Heart right ventricle (tissue), 16 donors: ENCODE results near the gene UBQLN2. TPM values are rescaled to one million over a fixed set of nuclear protein-coding genes. Genes with fewer than 3 reads are reported as not detected.

Experiments
- ATAC-seq, 8 donors: fragments of 200-7000 bp; cut with Tn5 transposase; one replicate each; pipeline ENCODE4 v1.9.1; 2020; ENCODE audit warnings: mild to moderate bottlenecking in 8 of 8, moderate library complexity in 8 of 8, moderate number of reproducible peaks in 1 of 8
- DNase-seq, 2 donors: peaks; one replicate each; pipeline ENCODE4 v3.0.0-alpha.2; 2020
- H3K27ac ChIP-seq, 10 donors: fragments of 200-600 bp; sonication (generic) in 2 of 10; one replicate each; pipeline versions ENCODE4 v1.5.0 to v1.8.0; 2020 to 2022; ENCODE audit warnings: mild to moderate bottlenecking in 3 of 10
- H3K27me3 ChIP-seq, 7 donors: fragments of 200-600 bp; one replicate each; pipeline ENCODE4 v1.8.0; 2021 to 2022; ENCODE audit warnings: mild to moderate bottlenecking in 2 of 7
- H3K36me3 ChIP-seq, 9 donors: fragments of 200-600 bp; sonication (generic) in 1 of 9; one replicate each; pipeline versions ENCODE4 v1.5.0 to v1.8.0; 2020 to 2022; ENCODE audit warnings: mild to moderate bottlenecking in 2 of 9
- H3K4me1 ChIP-seq, 9 donors: fragments of 200-600 bp; sonication (generic) in 1 of 9; one replicate each; pipeline versions ENCODE4 v1.5.0 to v1.8.0; 2020 to 2022; ENCODE audit warnings: mild to moderate bottlenecking in 4 of 9
- H3K4me3 ChIP-seq, 10 donors: fragments of 200-600 bp; sonication (generic) in 2 of 10; one replicate each; pipeline versions ENCODE4 v1.5.0 to v1.8.0; 2020 to 2022; ENCODE audit warnings: mild to moderate bottlenecking in 7 of 10, moderate library complexity in 2 of 10
- H3K9me3 ChIP-seq, 11 donors: fragments of 200-600 bp in 10 of 11; sonication (generic) in 2 of 11; one replicate each; pipeline versions ENCODE4 v1.5.0 to v1.8.0; 2013 to 2022; ENCODE audit warnings: mild to moderate bottlenecking in 2 of 11, control low read depth in 1 of 11, moderate library complexity in 1 of 11
- WGBS, 2 donors: extraction: QIAGEN DNeasy Blood & Tissue Kit; methylation state at CpG; one replicate each; pipeline ENCODE4 v1.1.7; 2013; ENCODE audit warnings: inconsistent platforms in 1 of 2; 5-methylcytosine and 5-hydroxymethylcytosine counted together
- intact Hi-C, 10 donors: fragments of 100-400 bp; cut with DNase I; formaldehyde crosslinking; loops; one replicate each; pipeline versions ENCODE4 v1.11.1 to v1.14.2; 2022
- polyA plus RNA-seq, 2 donors: library from polyadenylated mRNA; stranded (reverse); fragments of 200-250 nt; gene quantifications; one replicate each; pipeline ENCODE4 v1.2.3, GENCODE V29; 2013
- total RNA-seq, 10 donors: library from RNA; stranded (reverse); fragmentation: NEBNext Ultra II Directional in 3 of 10; extraction: Animal tissue kit (Norgen Biotek cat#: 25700) in 3 of 10; gene quantifications; one replicate each; pipeline versions ENCODE4 v1.2.1 to v1.2.4, GENCODE V29; 2021 to 2023
- TF ChIP-seq, protein P1 (sequence below), 9 donors: fragments of 200-600 bp; sonication (generic) in 2 of 9; IDR thresholded peaks; one replicate each; pipeline versions ENCODE4 v1.5.0 to v1.8.0; 2021 to 2022; ENCODE audit warnings: antibody characterized with exemption in 9 of 9, mild to moderate bottlenecking in 5 of 9, moderate library complexity in 1 of 9
- donor health status: Arrhythmogenic right ventricular cardiomyopathy.
- donor health status: ischemic (EF 13 %, LVEDD 7.1; RV severe dilation, severe dysfunction).
- donor health status: healthy with polysubstance abuse.
- donor health status: DM: no; HTN: yes; CAD: no.
- donor health status: DM: no; HTN: no; CAD: no.
- donor health status: ischemic (EF 25% LVEDD 6.9; RV normal size, moderate dysfunction).
- donor health status: ischemic (EF 25% LVEDD 5.7; RV mildly dilated, moderate dysfunction).
- donor health status: healthy.
- donor health status: DM: yes; HTN: yes; CAD: no.
- donor health status: Ischemic cardiomyopathy.
- donor health status: ischemic (EF 35%, LVEDD 5.7; RV mildly dilated, moderate dysfunction).
- donor health status: nonischemic (EF 11% LVEDD 7.7; RV severe dilation, severe dysfunction).
- donor health status: DM: yes; HTN: yes; CAD: no.
- donor health status: PGD.
- donor health status: ischemic (EF 29% LVEDD 5.4; RV normal size, mild dysfunction).
- donor health status: nonischemic (EF 23%, LVEDD 6.1; RV moderate dilation, normal function).

The UBQLN2 gene
- total and polyA plus RNA-seq, 12 donors = 7.2 to 43.8 (median 35.4) TPM

DNA sequence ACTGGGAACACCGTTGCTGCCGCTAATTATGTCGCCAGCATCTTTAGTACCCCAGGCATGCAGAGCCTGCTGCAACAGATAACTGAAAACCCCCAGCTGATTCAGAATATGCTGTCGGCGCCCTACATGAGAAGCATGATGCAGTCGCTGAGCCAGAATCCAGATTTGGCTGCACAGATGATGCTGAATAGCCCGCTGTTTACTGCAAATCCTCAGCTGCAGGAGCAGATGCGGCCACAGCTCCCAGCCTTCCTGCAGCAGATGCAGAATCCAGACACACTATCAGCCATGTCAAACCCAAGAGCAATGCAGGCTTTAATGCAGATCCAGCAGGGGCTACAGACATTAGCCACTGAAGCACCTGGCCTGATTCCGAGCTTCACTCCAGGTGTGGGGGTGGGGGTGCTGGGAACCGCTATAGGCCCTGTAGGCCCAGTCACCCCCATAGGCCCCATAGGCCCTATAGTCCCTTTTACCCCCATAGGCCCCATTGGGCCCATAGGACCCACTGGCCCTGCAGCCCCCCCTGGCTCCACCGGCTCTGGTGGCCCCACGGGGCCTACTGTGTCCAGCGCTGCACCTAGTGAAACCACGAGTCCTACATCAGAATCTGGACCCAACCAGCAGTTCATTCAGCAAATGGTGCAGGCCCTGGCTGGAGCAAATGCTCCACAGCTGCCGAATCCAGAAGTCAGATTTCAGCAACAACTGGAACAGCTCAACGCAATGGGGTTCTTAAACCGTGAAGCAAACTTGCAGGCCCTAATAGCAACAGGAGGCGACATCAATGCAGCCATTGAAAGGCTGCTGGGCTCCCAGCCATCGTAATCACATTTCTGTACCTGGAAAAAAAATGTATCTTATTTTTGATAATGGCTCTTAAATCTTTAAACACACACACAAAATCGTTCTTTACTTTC lies 1.8 kb downstream of the UBQLN2 start:
- Histone ChIP-seq H3K36me3 (peaks cover 0 to 5% (median 0%) of the 10 kb centered on the region in 9 donors), H3K4me3 (peak overlapping the region; percentile 57 to 78 (median 72)), H3K9me3 (no peaks in the 10 kb centered on the region), H3K4me1 (peaks cover 0 to 55% (median 29%) of the 10 kb centered on the region in 9 donors), H3K27me3 (peaks cover 0 to 22% (median 0%) of the 10 kb centered on the region in 7 donors), H3K27ac (peak overlapping the region in 8 of 10 donors; percentile 5 to 98 (median 95))
- TF ChIP-seq, protein P1, sequence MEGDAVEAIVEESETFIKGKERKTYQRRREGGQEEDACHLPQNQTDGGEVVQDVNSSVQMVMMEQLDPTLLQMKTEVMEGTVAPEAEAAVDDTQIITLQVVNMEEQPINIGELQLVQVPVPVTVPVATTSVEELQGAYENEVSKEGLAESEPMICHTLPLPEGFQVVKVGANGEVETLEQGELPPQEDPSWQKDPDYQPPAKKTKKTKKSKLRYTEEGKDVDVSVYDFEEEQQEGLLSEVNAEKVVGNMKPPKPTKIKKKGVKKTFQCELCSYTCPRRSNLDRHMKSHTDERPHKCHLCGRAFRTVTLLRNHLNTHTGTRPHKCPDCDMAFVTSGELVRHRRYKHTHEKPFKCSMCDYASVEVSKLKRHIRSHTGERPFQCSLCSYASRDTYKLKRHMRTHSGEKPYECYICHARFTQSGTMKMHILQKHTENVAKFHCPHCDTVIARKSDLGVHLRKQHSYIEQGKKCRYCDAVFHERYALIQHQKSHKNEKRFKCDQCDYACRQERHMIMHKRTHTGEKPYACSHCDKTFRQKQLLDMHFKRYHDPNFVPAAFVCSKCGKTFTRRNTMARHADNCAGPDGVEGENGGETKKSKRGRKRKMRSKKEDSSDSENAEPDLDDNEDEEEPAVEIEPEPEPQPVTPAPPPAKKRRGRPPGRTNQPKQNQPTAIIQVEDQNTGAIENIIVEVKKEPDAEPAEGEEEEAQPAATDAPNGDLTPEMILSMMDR (IDR thresholded peaks at IDR 0.05) = no peak
- no peak for DNase-seq
- intact Hi-C loops = loop anchor here in 2 of 10 donors (5.0 to 10.0 kb wide), 2 partner anchors 160 to 162 kb away; partner anchors contain the start of gene NBDY (in 2 of the 2)
- WGBS, 2 donors = 3% methylated on average over 20 of the region's 20 CpGs
- ATAC-seq = no peak

DNA sequence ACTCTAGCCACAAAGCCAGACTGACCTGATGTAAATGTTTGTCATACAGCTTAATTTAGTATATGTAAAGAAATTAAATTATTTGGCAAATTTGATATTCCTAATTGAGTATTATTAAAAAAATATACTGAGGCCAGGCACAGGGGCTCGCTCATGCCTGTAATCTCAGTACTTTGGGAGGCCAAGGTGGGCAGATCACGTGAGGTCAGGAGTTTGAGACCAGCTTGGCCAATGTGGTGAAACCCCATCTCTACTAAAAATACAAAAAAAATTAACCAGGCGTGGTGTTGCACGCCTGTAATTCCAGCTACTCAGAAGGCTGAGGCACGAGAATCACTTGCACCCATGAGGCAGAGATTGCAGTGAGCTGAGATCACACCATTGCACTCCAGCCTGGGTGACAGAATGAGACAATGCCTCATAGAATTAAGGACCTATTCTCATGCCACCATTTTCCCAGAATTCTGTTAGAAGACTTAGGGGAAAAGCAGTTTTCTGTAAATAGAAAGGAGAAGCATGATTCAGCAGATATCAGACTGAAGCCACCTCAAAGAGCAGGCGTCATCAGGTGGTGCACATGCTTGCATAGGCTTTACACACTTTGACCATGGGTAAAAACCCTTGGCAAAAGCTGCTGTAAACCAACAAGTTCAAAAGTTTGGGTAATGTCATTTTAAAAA lies 6.1 kb downstream of the UBQLN2 start:
- intact Hi-C loops = loop anchor here in 1 of 10 donors (10.0 kb wide), 1 partner anchor 155 kb away; the partner anchor contains the start of gene NBDY
- TF ChIP-seq, protein P1 (IDR thresholded peaks at IDR 0.05) = no peak
- peak overlapping the region in 1 of 10 donors; percentile 6 for H3K4me3 ChIP-seq
- 80 to 91% methylated on average over 6 of the region's 6 CpGs for WGBS, 2 donors
- peak overlapping the region in 1 of 10 donors; percentile 1 for H3K27ac ChIP-seq
- ATAC-seq (no peak), DNase-seq (no peak)
- H3K27me3 ChIP-seq = peaks cover 0 to 3% (median 0%) of the 10 kb centered on the region in 7 donors
- peaks cover 0 to 48% (median 29%) of the 10 kb centered on the region in 9 donors for H3K4me1 ChIP-seq
- peaks cover 0 to 12% (median 0%) of the 10 kb centered on the region in 9 donors for H3K36me3 ChIP-seq
- no peaks in the 10 kb centered on the region for H3K9me3 ChIP-seq

DNA sequence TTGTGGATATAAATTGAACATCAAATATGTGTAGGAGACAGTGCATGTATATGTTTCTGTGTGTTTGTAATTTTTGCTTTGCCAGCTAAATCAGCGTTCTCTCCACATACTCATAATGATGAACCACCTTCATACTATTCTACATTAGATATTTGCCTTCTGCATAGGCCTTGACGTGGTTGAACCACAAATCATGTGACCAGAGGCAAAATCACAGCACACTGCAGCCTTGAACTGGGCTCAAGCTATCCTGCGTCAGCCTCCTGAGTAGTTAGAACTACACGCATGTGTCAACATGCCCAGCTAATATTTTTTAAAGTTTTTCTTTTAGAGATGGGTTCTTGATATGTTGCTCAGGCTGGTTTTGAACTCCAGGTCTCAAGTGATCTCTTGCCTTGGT lies 9.5 kb downstream of the UBQLN2 start:
- Histone ChIP-seq H3K27ac (no peak overlapping the region), H3K27me3 (no peaks in the 10 kb centered on the region), H3K9me3 (no peaks in the 10 kb centered on the region), H3K4me1 (peaks cover 0 to 18% (median 8%) of the 10 kb centered on the region in 9 donors), H3K4me3 (no peak overlapping the region), H3K36me3 (peaks cover 0 to 12% (median 0%) of the 10 kb centered on the region in 9 donors)
- 79 to 87% methylated on average over 4 of the region's 4 CpGs for WGBS, 2 donors
- TF ChIP-seq, protein P1 (IDR thresholded peaks at IDR 0.05) = no peak
- ATAC-seq (no peak), DNase-seq (no peak)
- intact Hi-C loops = no loop called here

DNA sequence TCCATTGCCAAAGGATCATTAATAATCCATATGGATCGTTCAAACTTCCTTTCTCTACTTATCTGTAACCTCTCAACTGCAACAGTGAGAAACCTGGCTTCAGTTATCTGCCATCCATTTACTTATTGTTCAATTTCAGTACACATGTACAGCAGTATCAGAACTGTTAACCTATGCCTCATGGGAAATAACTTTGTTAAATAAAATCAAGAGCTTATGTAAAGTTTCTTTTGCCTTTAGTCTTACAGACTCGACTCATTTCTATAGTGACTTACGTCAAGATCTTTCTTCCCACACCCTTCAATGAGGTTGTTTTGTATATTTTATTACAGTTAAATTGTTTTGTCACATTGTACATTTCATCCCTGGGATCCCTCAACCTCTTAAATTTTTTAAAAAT lies 11.4 kb downstream of the UBQLN2 start:
- no peak for ATAC-seq
- 93 to 100% methylated on average over 3 of the region's 3 CpGs for WGBS, 2 donors

More for the DNA sequence above, 11.4 kb downstream of the UBQLN2 start:
- Histone ChIP-seq H3K27ac (no peak overlapping the region), H3K4me3 (no peak overlapping the region), H3K27me3 (no peaks in the 10 kb centered on the region), H3K4me1 (peaks cover 0 to under 1% (median 0%) of the 10 kb centered on the region in 9 donors), H3K36me3 (peaks cover 0 to 12% (median 0%) of the 10 kb centered on the region in 9 donors), H3K9me3 (peaks cover 0 to 6% (median 0%) of the 10 kb centered on the region in 11 donors)
- TF ChIP-seq, protein P1 (IDR thresholded peaks at IDR 0.05) = no peak
- intact Hi-C loops = no loop called here
- no peak for DNase-seq
